ENCODE measurements around the gene SUPT4H1.
"Not testable (repeated sequence)": the region's sequence is repeated elsewhere in the genome, so short reads cannot be mapped to it uniquely, and the experiment has no call there.

Gene SUPT4H1

DNA sequence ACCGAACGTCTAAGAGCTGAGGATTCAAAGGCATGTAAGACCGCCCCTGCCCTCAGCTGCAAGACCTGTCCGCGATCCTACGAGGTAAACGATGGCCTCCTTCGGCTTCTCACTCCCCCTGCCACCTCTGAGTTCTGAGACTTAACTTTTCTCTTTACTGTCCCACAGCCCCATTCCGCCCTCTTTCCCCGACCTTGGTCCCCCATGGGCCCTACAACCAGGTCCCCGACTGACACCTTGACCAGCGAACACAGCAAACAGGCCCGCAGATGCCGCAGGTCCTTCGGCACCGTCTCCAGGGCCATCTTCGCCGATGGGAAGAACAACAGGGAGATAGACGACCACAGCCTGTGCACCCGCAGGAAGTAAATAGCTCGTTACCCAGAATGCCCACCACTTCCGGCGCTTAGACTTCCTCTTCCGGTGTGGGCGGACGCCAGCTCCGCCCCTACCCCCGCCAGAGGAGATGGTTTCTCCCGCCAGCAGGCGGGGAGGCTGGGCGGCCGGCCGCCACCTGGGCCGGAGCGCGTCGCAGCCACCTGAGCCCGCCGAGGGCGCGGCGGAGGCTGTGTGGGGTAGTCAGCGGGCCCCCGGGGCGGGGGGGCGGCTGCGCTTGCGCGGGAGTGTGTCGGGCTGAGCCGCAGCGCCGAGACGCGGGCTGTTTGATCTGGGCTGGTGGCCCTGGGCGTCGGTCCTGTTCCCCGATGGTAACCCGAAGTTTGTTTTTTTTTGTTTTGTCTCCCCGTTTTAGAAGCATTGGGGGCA is at the start of gene SUPT4H1:
TSS of gene SUPT4H1 (minus strand) at position 371 of the 765 bp plus-strand sequence. CDS start at position 305, 66 bp downstream.
- DNase-seq, result peak; percentile 95

DNA sequence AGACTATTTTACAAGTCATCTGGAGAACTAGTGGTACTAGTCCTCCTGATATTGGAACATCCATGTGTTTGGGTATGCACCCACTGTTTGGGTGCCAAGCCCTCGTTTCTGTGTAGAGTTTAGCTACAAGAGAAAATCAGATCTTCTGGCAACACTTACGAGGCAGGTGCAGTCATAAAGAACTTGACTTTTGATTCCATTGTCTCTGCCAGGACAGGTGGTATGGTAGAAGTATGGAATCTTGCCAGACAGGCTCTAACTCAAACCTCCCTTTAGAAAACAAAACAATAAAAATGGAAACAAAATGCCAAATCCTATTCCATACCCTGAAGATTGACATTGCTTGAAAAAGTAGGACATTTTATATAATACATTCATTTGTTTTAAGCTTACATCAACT is 49.3 kb upstream of the SUPT4H1 start:
- DNase-seq, result no peak

DNA sequence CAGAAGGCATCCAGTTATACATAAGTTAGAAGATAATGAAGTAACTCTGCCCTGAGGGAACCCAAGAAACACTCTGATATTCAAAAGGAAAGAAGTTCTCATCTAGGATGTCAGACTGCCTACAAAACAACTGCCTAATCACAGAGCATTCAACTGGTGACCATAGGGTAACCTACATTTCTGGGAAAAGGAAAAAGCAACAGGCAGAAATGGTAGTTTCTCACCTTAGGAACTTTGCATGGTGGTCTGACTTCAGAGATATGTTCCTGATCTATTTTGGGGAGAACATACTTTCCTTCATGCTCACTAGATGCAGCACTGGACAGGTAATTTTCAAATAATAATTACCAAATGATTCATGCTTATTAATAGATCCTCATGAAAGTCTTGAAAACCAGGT is 48.8 kb upstream of the SUPT4H1 start:
- DNase-seq, result no peak

DNA sequence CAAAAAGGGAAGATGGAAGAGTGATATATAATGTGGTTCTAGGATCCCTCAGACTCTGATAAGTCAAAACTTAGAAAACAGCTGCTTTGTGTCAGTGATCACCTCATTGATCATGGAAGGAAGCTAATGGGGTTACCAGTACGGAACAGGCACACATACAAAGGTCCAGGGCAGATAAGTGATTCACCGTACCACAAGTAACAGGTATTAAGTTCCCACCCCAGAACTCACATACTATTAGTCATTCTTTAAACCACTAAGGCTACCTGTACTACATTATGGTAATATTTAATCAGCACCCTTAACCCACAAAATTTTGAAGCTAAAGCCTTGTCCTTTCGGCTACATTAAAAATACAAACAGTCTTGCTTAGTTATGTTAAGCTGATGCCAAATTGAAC is 48.0 kb upstream of the SUPT4H1 start:
- no peak for DNase-seq

DNA sequence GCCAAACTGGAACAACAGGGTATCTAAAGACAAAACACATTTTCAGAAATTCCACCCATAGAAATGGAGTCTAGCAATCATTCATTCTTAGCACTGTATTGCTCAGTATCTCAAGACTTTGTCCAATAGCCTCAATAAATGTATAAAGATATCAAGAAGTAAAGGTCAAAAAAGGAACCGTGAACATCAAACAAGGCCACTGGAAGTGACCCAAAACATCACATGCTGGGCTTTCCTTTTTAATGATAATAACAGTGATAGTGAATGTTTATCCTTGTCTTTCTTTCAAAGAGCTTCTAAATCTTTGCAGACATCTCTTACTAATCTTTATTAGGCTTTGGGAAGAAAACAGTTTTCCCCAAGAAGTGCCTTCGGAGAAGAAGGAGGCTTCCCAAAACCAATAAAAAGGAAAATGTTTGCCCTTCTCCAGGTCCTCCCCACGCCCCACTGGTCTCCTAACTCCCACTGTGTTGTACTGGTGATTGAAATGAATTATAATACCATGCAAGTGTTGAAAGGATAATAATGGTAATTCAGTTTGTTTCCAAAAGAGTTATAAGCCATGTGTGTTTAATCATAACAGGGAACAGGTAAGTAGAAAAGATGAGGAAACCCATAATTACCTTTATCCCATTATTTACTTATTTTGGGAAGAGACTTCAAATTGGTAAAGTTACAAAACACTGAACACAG is 46.7 kb upstream of the SUPT4H1 start:
- DNase-seq, result no peak

- DNase-seq, result not testable (repeated sequence)
Measured at GRCh38 chr17:58397421-58397820, 45.4 kb upstream of the SUPT4H1 start.

GRCh38 chr17:58396173-58396572 is 44.2 kb upstream of the SUPT4H1 start:
- no peak for DNase-seq

GRCh38 chr17:58394534-58395223 is 42.7 kb upstream of the SUPT4H1 start:
- DNase-seq, result no peak

- DNase-seq, result no peak
Measured at GRCh38 chr17:58391302-58391984, 39.4 kb upstream of the SUPT4H1 start.

GRCh38 chr17:58390884-58391283 is 38.9 kb upstream of the SUPT4H1 start:
- no peak for DNase-seq

DNA sequence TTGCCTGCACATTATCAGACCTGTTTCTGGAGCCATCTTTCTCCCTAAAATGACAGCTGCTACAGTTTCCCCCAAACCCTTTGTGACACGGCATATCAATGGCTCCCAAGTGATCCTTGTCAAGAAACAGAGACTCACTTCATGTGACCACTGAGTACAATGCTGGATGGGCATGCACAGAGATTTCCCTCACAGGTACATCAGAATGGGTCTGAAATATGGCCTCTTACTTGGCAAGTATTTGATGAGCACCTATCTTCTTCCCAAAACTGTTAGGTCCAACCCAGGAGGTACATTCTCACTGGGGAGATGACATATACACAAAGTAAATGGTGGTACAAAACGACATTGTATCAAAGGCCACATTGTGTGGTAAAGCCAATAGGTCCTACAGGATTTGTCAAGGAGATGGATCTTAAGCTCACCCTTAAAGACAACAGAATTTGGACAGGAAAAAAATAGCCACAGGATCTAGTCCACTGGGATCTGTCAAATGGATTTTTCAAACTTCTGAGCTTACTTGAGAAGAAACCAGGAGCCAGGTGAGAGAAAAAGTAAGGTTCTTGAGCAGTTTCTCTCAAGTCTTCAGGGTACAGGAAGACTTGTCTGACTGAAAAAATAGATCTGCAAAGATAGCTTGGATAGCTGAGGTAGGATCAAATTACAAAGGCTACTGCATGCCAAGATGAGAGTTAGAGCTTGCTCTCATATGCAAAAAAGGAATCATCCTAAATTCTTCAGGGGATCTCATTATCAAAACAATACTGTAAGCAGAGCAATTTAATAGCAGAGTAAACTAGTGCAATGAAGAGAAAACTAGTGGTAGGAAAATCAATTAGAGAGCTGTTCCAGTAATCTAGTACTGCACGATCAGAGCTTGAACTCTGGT is 36.5 kb upstream of the SUPT4H1 start:
- DNase-seq, result no peak

GRCh38 chr17:58387834-58388233 is 35.8 kb upstream of the SUPT4H1 start:
- DNase-seq, result no peak

DNA sequence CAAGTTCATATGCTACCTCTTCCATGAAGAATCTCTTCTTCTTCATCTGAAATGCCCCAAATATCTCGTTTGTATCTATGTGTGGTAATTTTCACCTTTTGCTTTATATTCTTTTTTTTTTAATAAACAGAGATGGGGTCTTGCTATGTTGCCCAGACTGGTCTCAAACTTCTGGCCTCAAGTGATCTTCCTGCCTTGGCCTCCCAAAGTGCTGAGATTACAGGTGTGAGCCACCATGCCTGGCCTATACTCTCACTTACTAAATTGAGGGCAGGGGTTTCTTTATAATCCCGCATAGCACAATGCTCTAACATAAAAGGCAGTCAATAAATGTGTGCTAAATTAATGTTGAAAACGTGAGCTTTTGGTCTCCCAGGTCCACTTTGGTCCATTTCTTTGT is 34.7 kb upstream of the SUPT4H1 start:
- DNase-seq, result no peak

GRCh38 chr17:58385359-58385899 is 33.4 kb upstream of the SUPT4H1 start:
- no peak for DNase-seq

GRCh38 chr17:58384897-58385296 is 32.9 kb upstream of the SUPT4H1 start:
- no peak for DNase-seq

DNA sequence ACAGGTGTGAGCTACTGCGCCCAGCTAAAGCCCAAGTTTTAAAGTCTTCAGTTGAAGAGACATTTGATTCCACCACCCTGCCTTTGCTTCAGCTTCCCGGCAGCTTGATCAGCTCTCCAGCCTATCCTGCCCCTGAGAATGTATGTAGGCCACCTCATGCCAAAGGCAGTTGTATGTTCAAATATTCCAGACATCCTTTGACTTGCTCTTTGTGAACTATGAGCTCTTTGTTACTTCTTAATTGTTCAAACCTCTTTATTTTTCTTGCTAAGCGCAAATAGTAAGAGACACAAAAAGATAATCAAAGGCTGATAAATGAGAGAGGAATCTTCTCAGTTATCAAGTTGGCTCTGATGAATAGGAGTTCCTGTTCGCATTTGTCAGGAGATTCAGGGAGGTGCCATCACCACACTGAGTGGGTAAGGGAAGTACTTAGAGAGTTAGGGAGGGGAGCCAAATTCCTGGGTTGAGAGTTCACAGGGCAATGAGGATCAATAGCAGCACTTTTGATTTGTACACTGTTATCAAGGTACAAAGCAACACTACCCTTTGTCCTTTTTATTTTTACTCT is 32.0 kb upstream of the SUPT4H1 start:
- DNase-seq, result no peak

DNA sequence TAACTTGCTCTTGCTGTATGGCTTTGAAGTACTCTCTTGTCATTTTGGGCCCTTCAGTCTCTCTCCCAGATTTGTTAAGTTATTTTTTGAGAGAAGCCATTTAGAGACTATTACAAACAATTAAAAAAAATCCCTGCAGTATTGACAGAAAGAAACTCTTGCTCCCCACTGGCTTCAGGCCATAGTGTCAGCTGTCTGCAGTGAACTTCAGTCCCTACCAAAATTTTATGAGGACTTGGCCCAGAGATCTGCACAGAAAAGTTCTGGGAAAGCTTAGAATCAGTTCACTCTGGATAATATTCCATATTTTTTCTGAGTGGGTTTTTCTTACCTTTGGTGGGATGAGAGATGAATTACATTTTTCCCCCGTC is 30.9 kb upstream of the SUPT4H1 start:
- no peak for DNase-seq

DNA sequence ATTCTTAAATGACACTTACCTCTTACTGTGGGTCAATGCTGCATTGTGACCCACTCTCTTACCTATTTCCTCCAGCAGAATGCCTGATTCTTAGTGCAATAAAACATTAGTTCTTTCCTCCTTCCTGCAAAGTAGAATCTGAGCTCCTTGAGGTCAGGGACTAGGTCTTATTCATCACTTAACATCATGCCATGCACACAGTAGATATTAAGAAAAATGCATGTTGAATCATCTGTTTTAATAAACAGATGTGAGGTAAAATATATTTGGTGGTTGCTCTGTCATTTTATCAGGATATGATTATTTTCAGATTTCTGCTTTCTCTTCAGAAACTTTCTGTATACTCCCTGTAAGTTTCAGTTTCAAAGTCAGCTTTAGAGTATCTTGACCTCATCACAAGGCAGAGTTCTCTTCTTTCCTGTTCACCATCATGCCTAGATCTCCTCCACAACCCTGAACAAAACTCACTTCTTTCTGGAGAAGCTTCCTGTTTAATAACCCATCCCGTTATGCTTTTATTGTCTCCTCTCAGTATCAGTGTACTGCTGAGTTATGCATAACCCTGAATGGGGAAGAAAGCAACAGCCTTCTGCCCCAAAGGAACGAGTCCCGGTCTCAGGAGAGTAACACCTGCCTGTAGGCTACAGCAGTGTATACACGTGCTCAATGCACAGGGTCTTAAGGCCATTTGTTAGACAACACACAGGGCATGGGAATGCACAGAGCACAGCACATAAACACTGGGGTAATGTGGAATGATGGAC is 30.3 kb upstream of the SUPT4H1 start:
- no peak for DNase-seq

DNA sequence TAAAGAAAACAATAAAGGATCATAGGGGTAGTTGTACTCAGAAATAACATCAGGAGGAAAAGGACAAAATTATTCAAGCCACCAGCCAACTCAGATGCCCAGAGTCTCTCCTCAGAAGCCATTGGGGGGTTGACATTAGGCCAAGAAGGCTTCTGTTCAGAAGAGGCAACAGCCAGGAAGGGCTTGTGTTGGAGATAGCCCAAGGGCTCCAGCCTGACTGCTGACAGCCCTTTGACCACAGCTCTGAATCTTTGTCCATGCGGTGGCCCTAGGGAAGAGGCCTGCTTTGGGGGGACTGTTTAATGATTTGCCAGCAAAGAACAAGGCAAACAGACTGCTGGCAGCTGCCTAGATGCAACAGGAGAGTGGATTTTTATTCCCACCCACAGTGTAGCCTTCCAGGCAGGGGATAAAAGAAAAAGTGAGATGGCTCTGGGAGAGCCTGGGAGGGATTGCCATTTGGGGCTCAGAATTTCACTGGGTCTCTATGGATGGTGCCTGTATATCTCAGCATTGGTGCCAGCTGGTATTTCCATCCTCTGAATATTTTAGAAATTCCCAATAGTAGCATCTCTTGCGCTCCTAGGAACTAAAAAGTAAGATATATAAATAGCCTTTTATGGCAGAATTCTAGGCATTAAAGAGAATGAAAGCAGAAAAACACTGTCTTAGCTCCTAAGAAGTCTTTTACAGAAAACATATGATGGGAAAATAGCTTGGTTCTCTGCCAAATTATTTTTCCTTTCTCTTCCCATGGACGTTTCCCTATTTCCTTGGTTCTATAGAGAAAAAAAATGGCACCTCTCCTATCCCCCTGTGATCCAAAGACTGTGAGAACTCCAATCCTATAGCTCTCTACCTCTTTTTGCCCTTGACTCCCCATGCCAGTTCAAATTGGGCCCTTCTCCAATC is 29.4 kb upstream of the SUPT4H1 start:
- no peak for DNase-seq
